Thoracic aorta (tissue), 2 donors: ENCODE data around the gene CD163. TPM values are rescaled to one million over a fixed set of nuclear protein-coding genes. Genes with fewer than 3 reads are reported as not detected.

Source experiments
- ATAC-seq: fragments of 150-250 bp; one replicate; pipeline ENCODE4 v1.8.0; 2017; ENCODE audit warnings: low read depth; ENCODE audit not compliant: insufficient number of reproducible peaks, low FRiP score
- DNase-seq: peaks from one replicate; pipeline ENCODE4 v3.0.0-alpha.2; 2020; ENCODE audit warnings: low spot score
- H3K27ac ChIP-seq, 2 donors: fragments of 200-600 bp; sonication (generic); 1 replicate in 1 of 2; 2 replicates in 1 of 2; pipeline ENCODE4 v1.5.1; 2016; ENCODE audit warnings: mild to moderate bottlenecking in 2 of 2, moderate library complexity in 2 of 2
- H3K27me3 ChIP-seq: fragments of 200-600 bp; sonication (generic); replicated peaks from 2 replicates; pipeline ENCODE4 v1.6.0; 2016; ENCODE audit warnings: mild to moderate bottlenecking; ENCODE audit not compliant: insufficient read depth
- H3K36me3 ChIP-seq: fragments of 200-600 bp; sonication (generic); one replicate; pipeline ENCODE4 v1.5.1; 2016
- H3K4me1 ChIP-seq, 2 donors: fragments of 200-600 bp; sonication (generic); 1 replicate in 1 of 2; 2 replicates in 1 of 2; pipeline versions ENCODE4 v1.5.1 to v1.6.0; 2016; ENCODE audit warnings: low read depth in 2 of 2, mild to moderate bottlenecking in 1 of 2; ENCODE audit not compliant: control insufficient read depth in 1 of 2
- H3K4me3 ChIP-seq: fragments of 200-600 bp; sonication (generic); 2 replicates; pipeline ENCODE4 v1.5.1; 2016; ENCODE audit warnings: mild to moderate bottlenecking
- H3K9me3 ChIP-seq: fragments of 200-600 bp; sonication (generic); 2 replicates; pipeline ENCODE4 v1.5.1; 2016
- CTCF ChIP-seq: fragments of 200-600 bp; sonication (generic); IDR thresholded peaks from one replicate; pipeline ENCODE4 v1.5.1; 2019; ENCODE audit warnings: antibody characterized with exemption
- total RNA-seq, 2 donors: library from RNA; depleted of rRNA; stranded (reverse); fragments of >200 nt; gene quantifications; one replicate each; pipeline versions ENCODE4 v1.1.0 to v1.2.3, GENCODE V29; 2016

Gene CD163
- total RNA-seq, 2 donors from 2014 or later: 341 to 464 TPM

DNA sequence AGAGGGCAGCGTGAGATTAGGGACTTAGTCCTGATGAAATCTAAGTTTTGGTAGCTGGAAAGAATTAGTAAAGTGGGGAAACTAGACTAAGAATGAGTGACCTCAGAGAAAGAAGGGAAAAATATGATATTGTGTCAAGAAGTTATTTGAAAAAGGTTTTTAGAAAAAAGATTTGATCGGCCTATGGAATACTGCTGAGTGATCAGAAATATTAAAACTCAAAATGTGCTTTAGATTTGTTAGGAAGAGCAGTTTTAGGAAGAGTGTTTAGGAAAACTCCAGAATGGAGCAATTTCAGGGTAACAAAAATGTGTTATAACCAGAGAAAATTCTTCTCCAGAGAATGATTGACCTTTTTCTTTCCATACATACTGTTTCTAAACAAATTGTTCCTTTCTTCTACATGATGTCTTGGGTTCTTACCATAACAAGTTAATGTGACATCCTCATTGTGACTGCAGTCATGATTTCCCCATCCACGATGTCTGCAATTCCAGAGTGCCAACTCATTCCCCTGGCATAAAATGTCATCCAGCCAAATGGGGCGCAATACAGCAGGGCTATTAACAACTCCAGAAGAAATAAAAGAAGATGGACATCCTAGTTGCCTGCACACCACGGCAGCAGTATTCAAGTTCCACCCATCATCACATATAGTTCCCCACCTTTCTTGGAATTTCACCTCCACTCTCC is 71.4 kb downstream of the CD163 start:
- Histone ChIP-seq H3K27ac (no peak overlapping the region), H3K9me3 (no peaks in the 10 kb centered on the region), H3K4me3 (no peak overlapping the region), H3K4me1 (no peaks in the 10 kb centered on the region), H3K27me3 (no peaks in the 10 kb centered on the region), H3K36me3 (no peaks in the 10 kb centered on the region)
- no peak for TF ChIP-seq CTCF
- ATAC-seq: no peak
- DNase-seq: no peak

Other genes with a start within 250 kb of the CD163 start
- gene ACSM4, start 199.7 kb downstream of the CD163 start, total RNA-seq: not detected
- 1 to 10 TPM; 1.6 to 2.5 TPM for gene CD163L1, start 59.6 kb downstream of the CD163 start, total RNA-seq
- gene APOBEC1, start 162.1 kb upstream of the CD163 start, total RNA-seq: not detected
- gene GDF3, start 192.0 kb upstream of the CD163 start, total RNA-seq: not detected
- gene DPPA3, start 207.7 kb upstream of the CD163 start, total RNA-seq: not detected
- gene CLEC4C, start 243.6 kb upstream of the CD163 start, total RNA-seq: not detected